ENCODE measurements around the gene CPVL.
A peak's percentile ranks its signal among the peaks of the same experiment; 100 is the strongest.

CPVL gene

GRCh38 chr7:29105752-29106668 is 40.3 kb downstream of the CPVL start:
- DNase-seq (ENCODE audit: low read depth), result peak; percentile 67
- peak; percentile 97 for TF ChIP-seq CTCF (conservative IDR thresholded peaks at IDR 0.05; ENCODE audit: low read length)
- H3K4me3 ChIP-seq (ENCODE audit: low read length), result no peak overlapping the region

- no peak for TF ChIP-seq CTCF (conservative IDR thresholded peaks at IDR 0.05; ENCODE audit: low read length)
- DNase-seq (ENCODE audit: low read depth), result no peak
- no peak overlapping the region for H3K4me3 ChIP-seq (ENCODE audit: low read length)
Observed at GRCh38 chr7:29105191-29105590, 41.1 kb downstream of the CPVL start.

GRCh38 chr7:29102558-29103151 is 43.7 kb downstream of the CPVL start:
- H3K4me3 ChIP-seq (ENCODE audit: low read length), result no peak overlapping the region
- peak; percentile 78 for TF ChIP-seq CTCF (conservative IDR thresholded peaks at IDR 0.05; ENCODE audit: low read length)
- peak; percentile 70 for DNase-seq (ENCODE audit: low read depth)

- peak; percentile 40 for DNase-seq (ENCODE audit: low read depth)
- no peak overlapping the region for H3K4me3 ChIP-seq (ENCODE audit: low read length)
- TF ChIP-seq CTCF (conservative IDR thresholded peaks at IDR 0.05; ENCODE audit: low read length), result no peak
Observed at GRCh38 chr7:29100924-29101323, 45.4 kb downstream of the CPVL start.

- no peak for DNase-seq (ENCODE audit: low read depth)
- no peak for TF ChIP-seq CTCF (conservative IDR thresholded peaks at IDR 0.05; ENCODE audit: low read length)
- H3K4me3 ChIP-seq (ENCODE audit: low read length), result no peak overlapping the region
Observed at GRCh38 chr7:29099896-29100847, 46.2 kb downstream of the CPVL start.

- no peak for TF ChIP-seq CTCF (conservative IDR thresholded peaks at IDR 0.05; ENCODE audit: low read length)
- no peak for DNase-seq (ENCODE audit: low read depth)
- no peak overlapping the region for H3K4me3 ChIP-seq (ENCODE audit: low read length)
Observed at GRCh38 chr7:29096446-29096730, 49.9 kb downstream of the CPVL start.
